ENCODE results near the gene VTI1A. TPM values are rescaled to one million over a fixed set of nuclear protein-coding genes. Genes with fewer than 3 reads are reported as not detected.

VTI1A gene
- total RNA-seq, 4 donors from 2014 or later = 27.0 to 61.3 (median 49.8) TPM

DNA sequence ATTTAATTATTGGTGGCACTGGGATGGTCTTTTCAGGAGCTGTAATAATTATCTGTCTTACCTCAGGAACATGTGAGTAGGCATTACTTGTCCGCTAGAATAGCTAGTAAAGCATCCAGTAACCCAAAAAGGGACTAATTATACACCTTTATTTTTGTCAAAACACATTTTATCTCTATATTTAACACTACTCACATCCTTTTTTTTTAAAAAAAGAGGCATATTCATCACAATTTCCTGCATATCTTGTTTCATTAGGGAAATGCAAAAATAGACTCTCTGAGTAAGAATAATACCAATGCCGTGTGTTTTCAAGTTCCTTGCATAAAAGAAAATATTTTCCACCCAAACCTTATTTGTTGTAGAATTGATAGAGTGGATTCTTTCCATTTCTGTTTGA is 99.5 kb downstream of the VTI1A start:
- TF ChIP-seq POLR2A (IDR thresholded peaks at IDR 0.05) (no peak), CTCF (IDR thresholded peaks at IDR 0.05) (no peak)
- H3K27ac ChIP-seq = no peak overlapping the region
- no peaks in the 10 kb centered on the region for H3K4me1 ChIP-seq
- H3K36me3 ChIP-seq = peaks cover 0 to 13% (median 3%) of the 10 kb centered on the region in 3 donors
- no peak for DNase-seq
- H3K9me3 ChIP-seq = no peaks in the 10 kb centered on the region
- no peak overlapping the region for H3K4me3 ChIP-seq
- H3K27me3 ChIP-seq = no peaks in the 10 kb centered on the region
- intact Hi-C loops (cut with DNase I) = no loop called here
- 77% methylated on average over 2 of the region's 2 CpGs for WGBS, 2 donors

DNA sequence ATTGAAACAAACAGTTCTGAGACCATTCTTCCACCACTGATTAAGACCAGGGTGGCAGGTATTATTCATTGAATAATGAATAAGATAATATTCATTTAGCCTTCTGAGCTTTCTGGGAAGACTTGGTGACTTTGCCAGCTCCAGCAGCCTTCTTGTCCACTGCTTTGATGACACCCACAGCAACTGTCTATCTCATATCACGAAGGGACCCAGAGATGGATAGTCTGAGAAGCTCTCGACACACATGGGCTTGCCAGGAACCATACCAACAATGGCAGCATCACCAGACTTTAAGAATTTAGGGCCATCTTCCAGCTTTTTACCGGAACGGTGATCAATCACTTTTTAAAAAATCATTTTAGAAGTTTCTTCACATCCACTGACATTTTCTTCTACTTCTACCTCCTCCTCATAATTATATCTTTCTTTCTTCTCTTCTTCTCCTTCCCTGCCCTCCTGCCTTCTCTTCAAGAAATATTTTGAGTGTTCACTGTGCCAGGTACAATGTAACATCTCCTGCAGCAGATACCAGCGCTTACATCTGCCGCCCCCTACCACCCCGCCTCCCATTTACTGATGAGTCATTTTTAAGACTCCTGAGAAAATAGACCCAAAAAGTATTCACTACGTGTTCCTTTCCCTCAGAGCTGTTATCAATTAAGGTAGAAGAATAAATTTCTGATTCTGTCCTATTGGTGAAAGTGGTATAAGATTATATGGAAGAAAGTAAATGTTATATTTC is 101.7 kb downstream of the VTI1A start:
- H3K27me3 ChIP-seq = no peaks in the 10 kb centered on the region
- intact Hi-C loops (cut with DNase I) = no loop called here
- TF ChIP-seq POLR2A (IDR thresholded peaks at IDR 0.05) (no peak), CTCF (IDR thresholded peaks at IDR 0.05) (no peak)
- no peak overlapping the region for H3K27ac ChIP-seq
- 93 to 94% methylated on average over 8 of the region's 8 CpGs for WGBS, 2 donors
- peaks cover 0 to 4% (median 0%) of the 10 kb centered on the region in 3 donors for H3K36me3 ChIP-seq
- DNase-seq = no peak
- no peaks in the 10 kb centered on the region for H3K9me3 ChIP-seq
- no peak overlapping the region for H3K4me3 ChIP-seq
- H3K4me1 ChIP-seq = no peaks in the 10 kb centered on the region

- DNase-seq = no peak
- intact Hi-C loops (cut with DNase I) = no loop called here
Observed at GRCh38 chr10:112552593-112553110, 105.6 kb downstream of the VTI1A start.

DNA sequence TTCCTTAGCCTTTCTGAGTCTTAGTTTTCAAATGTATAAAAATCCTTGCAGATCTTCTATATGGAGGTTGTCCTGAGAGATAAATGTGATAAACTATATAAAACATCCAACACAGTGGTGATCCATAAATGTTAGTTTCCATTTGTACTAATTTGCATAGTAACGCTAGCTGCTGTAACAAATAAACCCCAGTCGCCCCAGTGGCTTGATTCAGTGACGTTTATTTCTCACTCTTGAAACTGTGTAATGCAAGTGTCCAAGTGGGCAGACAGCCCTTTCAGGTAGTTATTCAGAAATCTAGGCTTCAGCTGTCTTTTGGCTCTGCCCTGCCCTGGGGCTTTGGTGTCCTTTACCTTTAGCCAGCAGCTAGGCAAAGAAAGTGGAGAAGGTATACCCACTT is 106.3 kb downstream of the VTI1A start:
- Histone ChIP-seq H3K27me3 (no peaks in the 10 kb centered on the region), H3K27ac (no peak overlapping the region), H3K9me3 (no peaks in the 10 kb centered on the region), H3K4me1 (no peaks in the 10 kb centered on the region), H3K4me3 (no peak overlapping the region), H3K36me3 (no peaks in the 10 kb centered on the region)
- intact Hi-C loops (cut with DNase I) = no loop called here
- WGBS, 2 donors = 91 to 94% methylated on average over 3 of the region's 3 CpGs
- TF ChIP-seq CTCF (IDR thresholded peaks at IDR 0.05) = no peak
- TF ChIP-seq POLR2A (IDR thresholded peaks at IDR 0.05) = no peak
- DNase-seq = no peak

More at GRCh38 chr10:112552593-112553110, 105.6 kb downstream of the VTI1A start:
- TF ChIP-seq CTCF (IDR thresholded peaks at IDR 0.05) (no peak), POLR2A (IDR thresholded peaks at IDR 0.05) (no peak)
- Histone ChIP-seq H3K27ac (no peak overlapping the region), H3K4me1 (no peaks in the 10 kb centered on the region), H3K27me3 (no peaks in the 10 kb centered on the region), H3K9me3 (no peaks in the 10 kb centered on the region), H3K36me3 (no peaks in the 10 kb centered on the region), H3K4me3 (no peak overlapping the region)
- WGBS, 2 donors = 59 to 83% methylated on average over 4 of the region's 4 CpGs

DNA sequence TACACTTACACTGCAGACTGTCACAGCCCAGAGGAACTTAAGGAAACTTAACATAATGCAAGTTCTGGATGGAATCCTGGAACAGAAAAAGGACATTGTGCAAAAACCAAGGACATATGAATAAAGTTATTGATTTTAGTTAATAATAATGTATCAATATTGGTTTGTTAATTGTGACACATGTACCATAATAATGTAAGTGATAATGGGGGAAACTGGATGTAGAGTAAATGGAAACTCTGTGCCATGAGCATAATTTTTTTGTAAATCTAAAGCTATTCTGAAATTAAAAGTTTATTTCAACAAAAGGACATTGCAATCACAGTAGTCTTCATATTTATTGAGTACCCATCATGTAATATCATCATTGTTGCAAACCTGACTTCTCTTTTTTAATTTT is 107.2 kb downstream of the VTI1A start:
- DNase-seq = no peak
- Histone ChIP-seq H3K9me3 (no peaks in the 10 kb centered on the region), H3K4me1 (no peaks in the 10 kb centered on the region), H3K36me3 (no peaks in the 10 kb centered on the region), H3K4me3 (no peak overlapping the region), H3K27me3 (no peaks in the 10 kb centered on the region), H3K27ac (no peak overlapping the region)
- intact Hi-C loops (cut with DNase I) = no loop called here
- no peak for TF ChIP-seq CTCF (IDR thresholded peaks at IDR 0.05)
- no peak for TF ChIP-seq POLR2A (IDR thresholded peaks at IDR 0.05)

Data from esophagus squamous epithelium (tissue), 5 donors.